GM10266 (cell line): Measurements from ENCODE around the gene ETV7.

ENCODE experiments used
- DNase-seq: peaks from one replicate; pipeline ENCODE4 v3.0.0; 2012; ENCODE audit errors: extremely low spot score
- CTCF ChIP-seq: IDR thresholded peaks from 2 replicates; pipeline ENCODE4 v1.5.1; 2012; ENCODE audit warnings: mild to moderate bottlenecking, low read depth; ENCODE audit not compliant: control insufficient read depth, insufficient read depth; ENCODE audit errors: missing control alignments

ETV7 gene

DNA sequence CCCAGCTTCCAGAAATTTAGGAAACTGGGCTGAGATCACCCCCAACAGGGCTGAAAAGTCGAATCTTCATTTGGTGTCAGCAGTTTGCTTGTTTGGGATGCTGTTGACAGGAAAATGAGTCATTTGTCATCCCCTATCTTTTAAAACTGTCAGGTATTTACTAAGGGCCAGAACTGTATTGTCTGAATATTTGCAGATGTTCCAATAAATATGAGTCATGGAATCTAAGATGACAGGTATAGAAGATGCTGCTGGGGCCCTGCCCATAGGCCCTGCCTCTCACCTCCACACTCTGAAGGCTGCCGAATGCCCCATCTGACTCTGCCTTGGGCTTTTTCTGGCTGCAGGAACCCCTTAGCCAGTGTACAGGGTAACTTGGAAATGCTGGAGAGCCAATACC, 3.9 kb downstream of the ETV7 start:
- no peak for DNase-seq
- no peak for TF ChIP-seq CTCF

DNA sequence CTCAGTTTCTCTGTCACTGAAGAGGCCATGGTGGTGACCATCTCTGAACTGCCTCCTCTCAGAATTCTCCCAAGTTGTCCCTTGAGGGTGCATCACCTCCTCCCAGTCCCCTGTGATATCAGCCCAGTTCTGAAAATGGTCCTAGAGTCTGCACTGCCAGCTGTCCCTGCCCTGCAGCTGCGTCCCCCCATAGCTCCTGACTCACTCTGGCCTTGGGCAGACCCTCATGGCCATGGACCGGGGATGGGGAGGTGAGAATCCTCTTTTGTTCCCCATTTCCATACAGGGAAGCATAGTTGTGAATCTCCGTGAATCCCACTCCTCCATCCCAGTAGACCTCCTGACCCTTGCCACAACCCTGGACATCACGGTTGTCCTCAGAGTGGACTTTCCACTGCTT, 4.5 kb downstream of the ETV7 start:
- TF ChIP-seq CTCF: no peak
- no peak for DNase-seq

- no peak for DNase-seq
- TF ChIP-seq CTCF: no peak
Measured at GRCh38 chr6:36381502-36382389, 5.7 kb downstream of the ETV7 start.

DNA sequence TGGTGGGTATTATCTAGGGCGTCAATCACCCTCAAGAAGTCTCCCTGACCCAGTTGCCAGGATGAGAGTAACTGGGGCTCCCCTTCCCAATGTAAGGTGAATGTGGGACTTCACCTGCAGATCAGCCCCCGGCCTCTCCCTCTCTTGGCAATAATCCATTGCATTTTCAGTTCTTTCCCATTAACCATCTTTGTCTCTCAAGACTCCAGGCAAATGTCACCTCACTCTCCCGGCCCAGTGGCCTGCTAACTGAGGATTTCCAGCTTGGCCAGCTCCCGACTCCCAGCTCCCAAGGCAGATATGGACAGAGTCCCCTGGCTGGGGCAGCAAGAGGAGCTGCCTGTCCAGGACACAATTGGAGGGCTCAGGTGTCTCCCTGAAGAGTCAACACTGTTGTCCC, 7.3 kb downstream of the ETV7 start:
- TF ChIP-seq CTCF: no peak
- DNase-seq: no peak

GRCh38 chr6:36378936-36379335, 8.5 kb downstream of the ETV7 start:
- DNase-seq: no peak
- TF ChIP-seq CTCF: no peak

- no peak for DNase-seq
- TF ChIP-seq CTCF: no peak
Measured at GRCh38 chr6:36378243-36378920, 9.1 kb downstream of the ETV7 start.

- no peak for DNase-seq
- no peak for TF ChIP-seq CTCF
Measured at GRCh38 chr6:36377594-36377993, 9.9 kb downstream of the ETV7 start.
